Panc1 (cell line): ENCODE results near the gene PEPD. TPM values are rescaled to one million over a fixed set of nuclear protein-coding genes. Genes with fewer than 3 reads are reported as not detected.
A peak's percentile ranks its signal among the peaks of the same experiment; 100 is the strongest.

ENCODE experiments used
- ATAC-seq: fragments of 200-7000 bp; cut with Tn5 transposase; 2 replicates; pipeline ENCODE4 v1.9.1; 2020; ENCODE audit warnings: mild to moderate bottlenecking, moderate library complexity
- BruUV-seq: library from RNA; stranded (reverse); fragments of 400-500 nt; replicated peaks from 2 replicates; lab custom pipeline; 2021; lab: Mats Ljungman, UMichigan
- CTCF ChIA-PET: fragments of 300-600 bp; sonication (Branson Sonifier 250); formaldehyde crosslinking; loops from one replicate; lab custom pipeline; 2022; ENCODE audit warnings: antibody characterized with exemption; lab: Charles Lee
- POLR2A ChIA-PET: fragments of 300-600 bp; sonication (Branson Sonifier 250); formaldehyde crosslinking; loops from one replicate; lab custom pipeline; 2022; ENCODE audit warnings: antibody characterized with exemption; lab: Charles Lee
- DNase-seq: peaks from one replicate; pipeline ENCODE4 v3.0.0-alpha.2; 2010; ENCODE audit warnings: low read depth, low spot score
- H3K27ac ChIP-seq: 2 replicates; pipeline ENCODE4 v1.5.1; 2011; ENCODE audit warnings: mild to moderate bottlenecking, low read length, inconsistent platforms
- H3K27me3 ChIP-seq: fragments of 200-500 bp; sonication (Bioruptor generic); 2 replicates; pipeline ENCODE4 v1.6.0; 2014; ENCODE audit warnings: low read length, inconsistent platforms; ENCODE audit not compliant: control insufficient read depth, insufficient read depth
- H3K36me3 ChIP-seq: fragments of 200-500 bp; sonication (Bioruptor generic); 2 replicates; pipeline ENCODE4 v1.5.1; 2014; ENCODE audit warnings: inconsistent platforms, mild to moderate bottlenecking, low read length, moderate library complexity; ENCODE audit not compliant: control insufficient read depth, insufficient read depth
- H3K4me1 ChIP-seq: 2 replicates; pipeline ENCODE4 v1.5.1; 2011; ENCODE audit warnings: inconsistent platforms, mild to moderate bottlenecking, low read length, moderate library complexity; ENCODE audit not compliant: control insufficient read depth, insufficient read depth
- H3K4me3 ChIP-seq, 2 experiments: 2 replicates each; pipeline ENCODE4 v1.5.1; 2011 to 2012; ENCODE audit warnings: low read depth in 2 of 2, low read length in 2 of 2, mild to moderate bottlenecking in 2 of 2, inconsistent platforms in 1 of 2, moderate library complexity in 1 of 2
- H3K9me3 ChIP-seq: fragments of 200-500 bp; sonication (Bioruptor generic); 2 replicates; pipeline ENCODE4 v1.5.1; 2014; ENCODE audit warnings: low read depth, mild to moderate bottlenecking, inconsistent platforms, low read length, moderate library complexity; ENCODE audit not compliant: control insufficient read depth, insufficient read depth
- CTCF ChIP-seq: fragments of 450-650 bp; IDR thresholded peaks from 2 replicates; pipeline ENCODE4 v1.5.1; 2017; ENCODE audit warnings: mild to moderate bottlenecking
- POLR2AphosphoS5 ChIP-seq: IDR thresholded peaks from 2 replicates; pipeline ENCODE4 v1.6.1; 2012; ENCODE audit warnings: mild to moderate bottlenecking, low read depth, low read length, moderate library complexity
- REST ChIP-seq, 2 experiments: IDR thresholded peaks; 2 replicates each; pipeline ENCODE4 v1.6.1; 2011 to 2012; ENCODE audit warnings: low read depth in 2 of 2, control low read depth in 1 of 2, low read length in 1 of 2, mild to moderate bottlenecking in 1 of 2, moderate library complexity in 1 of 2; ENCODE audit not compliant: insufficient read depth in 1 of 2
- SIN3A ChIP-seq: IDR thresholded peaks from 2 replicates; pipeline ENCODE4 v1.6.1; 2012; ENCODE audit warnings: low read depth, mild to moderate bottlenecking, low read length, moderate library complexity, borderline replicate concordance; ENCODE audit not compliant: insufficient read depth
- TCF7L2 ChIP-seq: IDR thresholded peaks from 2 replicates; pipeline ENCODE4 v1.6.1; 2011; ENCODE audit warnings: mild to moderate bottlenecking, low read depth, low read length, inconsistent platforms
- in situ Hi-C: cut with HindIII; loops from 2 replicates; pipeline ENCODE4 v1.10.0; 2016; ENCODE audit warnings: low sequenced_read_pairs, low pct_unique_long_range_greater_than_20kb
- intact Hi-C: fragments of 100-400 bp; cut with micrococcal nuclease; formaldehyde crosslinking; loops from one replicate; pipeline ENCODE4 v1.10.0; 2022; ENCODE audit not compliant: unreplicated experiment
- total RNA-seq: library from RNA; stranded (reverse); gene quantifications from one replicate; pipeline ENCODE4 v1.2.1, GENCODE V29; 2021; ENCODE audit not compliant: unreplicated experiment

PEPD gene
- total RNA-seq, 1 experiment from 2014 or later: 102 TPM

GRCh38 chr19:33504058-33504444 is 17.5 kb downstream of the PEPD start:
- POLR2A ChIA-PET: no interaction called here
- H3K27me3 ChIP-seq: no peaks in the 10 kb centered on the region
- no peaks in the 10 kb centered on the region for H3K4me1 ChIP-seq
- no peak overlapping the region for H3K27ac ChIP-seq
- CTCF ChIA-PET: no interaction called here
- no peak overlapping the region for H3K4me3 ChIP-seq
- BruUV-seq: no TSS peak
- TF ChIP-seq CTCF (no peak), REST (IDR thresholded peaks at IDR 0.05; ENCODE audit: insufficient read depth in 1 of 2, low read depth in 2 of 2, low read length in 1 of 2) (no peak), TCF7L2 (no peak)
- no peaks in the 10 kb centered on the region for H3K9me3 ChIP-seq
- in situ Hi-C loops (no loop called here), intact Hi-C loops (no loop called here)
- no peak for ATAC-seq
- H3K36me3 ChIP-seq: no peaks in the 10 kb centered on the region
- no peak for DNase-seq

DNA sequence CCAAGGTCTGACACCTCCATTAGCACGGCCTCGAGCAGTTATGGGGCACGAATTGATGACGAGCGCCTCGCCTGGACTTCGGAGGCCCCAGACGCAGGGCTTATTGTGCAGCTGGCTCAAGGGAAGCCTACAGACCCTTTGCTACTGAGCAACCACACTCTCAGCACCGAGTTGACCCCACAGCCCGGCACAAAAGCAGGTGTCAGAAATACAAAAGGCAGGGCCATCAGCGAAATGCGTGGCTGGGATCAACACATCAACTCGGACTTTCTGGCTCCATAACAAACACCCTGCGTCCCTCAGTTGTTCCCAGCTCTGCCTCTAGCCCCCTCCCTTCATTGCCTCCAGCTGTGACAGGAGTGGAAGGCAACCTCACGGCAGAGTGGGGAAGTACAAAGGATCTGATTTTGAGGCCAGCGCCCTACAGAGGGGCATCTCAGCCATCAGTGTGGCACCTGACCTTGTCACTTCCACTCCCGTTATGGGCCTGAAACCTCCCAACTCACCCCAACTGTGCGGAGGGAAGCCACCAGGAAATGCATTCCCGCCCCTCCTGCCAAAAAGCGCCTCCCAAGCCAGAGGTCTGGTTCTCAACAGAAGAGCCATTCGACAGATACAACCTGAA is 18.0 kb downstream of the PEPD start:
- no peak for TF ChIP-seq REST (IDR thresholded peaks at IDR 0.05; ENCODE audit: insufficient read depth in 1 of 2, low read depth in 2 of 2, low read length in 1 of 2)
- TF ChIP-seq CTCF: no peak
- TF ChIP-seq POLR2AphosphoS5: no peak
- no peak for TF ChIP-seq SIN3A
- no peak for TF ChIP-seq TCF7L2
- intact Hi-C loops (no loop called here), in situ Hi-C loops (no loop called here)
- H3K4me1 ChIP-seq: no peaks in the 10 kb centered on the region
- DNase-seq (no peak), ATAC-seq (no peak)
- ChIA-PET POLR2A (no interaction called here), CTCF (no interaction called here)
- BruUV-seq: TSS peak; percentile 46
- H3K27ac ChIP-seq: no peak overlapping the region
- no peaks in the 10 kb centered on the region for H3K27me3 ChIP-seq
- H3K9me3 ChIP-seq: no peaks in the 10 kb centered on the region
- no peak overlapping the region for H3K4me3 ChIP-seq
- no peaks in the 10 kb centered on the region for H3K36me3 ChIP-seq
